ENCODE data around the gene PRM2.
A peak's percentile ranks its signal among the peaks of the same experiment; 100 is the strongest.

The PRM2 gene

GRCh38 chr16:11258553-11259492 is 17.5 kb downstream of the PRM2 start:
- no peak for TF ChIP-seq CTCF (IDR thresholded peaks at IDR 0.05)

DNA sequence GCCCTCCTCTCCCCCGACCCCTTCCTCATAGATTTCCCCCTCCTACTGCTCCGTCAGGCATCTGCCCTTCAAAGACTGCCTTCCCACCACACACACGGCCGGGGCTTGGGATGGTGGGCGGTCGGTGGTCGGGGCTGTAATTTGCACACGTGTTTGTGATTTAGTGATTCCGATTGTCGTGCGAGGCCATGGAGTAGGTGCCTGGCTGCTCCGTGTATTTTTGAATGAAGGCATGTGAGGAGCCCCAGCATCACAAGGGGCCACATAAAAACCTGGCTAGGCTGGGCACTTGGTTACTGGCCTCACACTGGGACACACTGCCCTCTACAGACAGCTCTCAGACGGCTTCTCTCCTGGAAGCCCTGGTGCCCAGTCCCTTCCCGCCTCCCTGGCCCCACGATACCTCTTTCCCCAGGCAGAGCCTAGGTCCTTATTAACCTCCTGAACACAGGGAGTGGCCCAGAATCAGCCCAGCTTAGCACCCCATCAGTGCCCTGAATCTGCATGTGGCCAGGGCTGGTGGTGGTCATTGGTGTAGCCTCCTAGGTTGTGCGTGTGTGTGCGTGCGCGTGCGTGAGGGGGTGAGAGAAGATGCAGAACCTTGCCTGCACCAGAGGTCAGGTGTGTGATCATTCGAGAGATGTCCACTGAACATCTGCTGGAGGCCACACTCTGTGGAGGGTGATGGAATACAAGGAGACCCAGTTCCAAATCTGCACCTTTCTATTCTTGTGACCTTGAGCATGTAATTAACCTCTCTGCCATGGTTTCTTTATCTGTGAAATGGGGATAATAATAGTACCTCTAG is 18.9 kb downstream of the PRM2 start:
- TF ChIP-seq CTCF (IDR thresholded peaks at IDR 0.05): peak; percentile 73

- TF ChIP-seq CTCF (IDR thresholded peaks at IDR 0.05): no peak
Observed at GRCh38 chr16:11256661-11257130, 19.6 kb downstream of the PRM2 start.

DNA sequence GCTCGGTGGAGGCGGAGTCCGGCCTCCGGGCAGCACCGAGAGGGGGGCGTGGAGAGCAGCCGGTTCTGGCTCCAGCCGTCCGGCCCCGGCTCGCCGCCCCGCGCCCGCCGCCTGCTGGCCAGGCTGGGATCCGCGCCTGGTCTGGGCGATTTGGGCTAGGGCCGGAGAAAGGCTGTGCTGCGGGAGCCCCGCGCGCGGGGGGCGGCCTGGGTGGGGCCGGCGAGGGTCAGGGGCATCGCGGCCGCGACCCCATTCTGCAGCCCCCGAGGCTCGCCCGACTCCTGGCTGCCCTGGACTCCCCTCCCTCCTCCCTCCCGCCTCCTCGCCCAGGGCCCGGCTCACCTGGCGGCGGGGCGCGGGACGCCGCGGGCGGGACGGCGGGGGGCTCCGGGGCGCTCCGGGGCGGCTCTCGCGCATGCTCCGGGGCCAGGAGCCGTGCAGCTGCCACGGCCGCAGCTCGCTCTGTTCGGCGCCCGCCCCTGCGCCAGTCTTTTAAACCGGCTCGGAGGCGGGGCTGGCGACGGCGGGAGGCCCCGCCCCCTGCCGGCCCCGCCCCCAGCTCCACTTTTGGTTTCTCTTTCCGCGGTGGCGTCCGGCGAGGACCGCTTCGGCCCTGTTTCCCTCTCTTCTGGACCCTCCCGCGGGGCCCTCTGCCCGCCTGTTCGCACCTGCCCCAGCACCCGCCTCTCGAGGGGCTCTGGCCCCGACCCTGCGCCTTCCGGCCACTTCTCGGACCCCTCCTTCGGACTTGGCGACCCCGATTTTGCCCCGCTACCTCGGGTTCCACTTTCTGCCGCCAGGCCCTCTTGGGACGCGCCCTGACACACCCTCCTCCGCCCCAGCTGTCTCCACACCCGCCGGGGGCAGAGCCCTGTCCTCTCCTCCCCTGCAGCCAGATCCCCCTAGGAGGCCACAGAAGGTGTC is 20.3 kb downstream of the PRM2 start, which contains the start of gene SOCS1:
Gene SOCS1 (minus strand): TSS at position 468 of the 924 bp plus-strand sequence. CDS start 726 bp downstream, outside the sequence.
- peak; percentile 92 for TF ChIP-seq CTCF (IDR thresholded peaks at IDR 0.05)

- no peak for TF ChIP-seq CTCF (IDR thresholded peaks at IDR 0.05)
Observed at GRCh38 chr16:11254913-11255736, 21.2 kb downstream of the PRM2 start.

DNA sequence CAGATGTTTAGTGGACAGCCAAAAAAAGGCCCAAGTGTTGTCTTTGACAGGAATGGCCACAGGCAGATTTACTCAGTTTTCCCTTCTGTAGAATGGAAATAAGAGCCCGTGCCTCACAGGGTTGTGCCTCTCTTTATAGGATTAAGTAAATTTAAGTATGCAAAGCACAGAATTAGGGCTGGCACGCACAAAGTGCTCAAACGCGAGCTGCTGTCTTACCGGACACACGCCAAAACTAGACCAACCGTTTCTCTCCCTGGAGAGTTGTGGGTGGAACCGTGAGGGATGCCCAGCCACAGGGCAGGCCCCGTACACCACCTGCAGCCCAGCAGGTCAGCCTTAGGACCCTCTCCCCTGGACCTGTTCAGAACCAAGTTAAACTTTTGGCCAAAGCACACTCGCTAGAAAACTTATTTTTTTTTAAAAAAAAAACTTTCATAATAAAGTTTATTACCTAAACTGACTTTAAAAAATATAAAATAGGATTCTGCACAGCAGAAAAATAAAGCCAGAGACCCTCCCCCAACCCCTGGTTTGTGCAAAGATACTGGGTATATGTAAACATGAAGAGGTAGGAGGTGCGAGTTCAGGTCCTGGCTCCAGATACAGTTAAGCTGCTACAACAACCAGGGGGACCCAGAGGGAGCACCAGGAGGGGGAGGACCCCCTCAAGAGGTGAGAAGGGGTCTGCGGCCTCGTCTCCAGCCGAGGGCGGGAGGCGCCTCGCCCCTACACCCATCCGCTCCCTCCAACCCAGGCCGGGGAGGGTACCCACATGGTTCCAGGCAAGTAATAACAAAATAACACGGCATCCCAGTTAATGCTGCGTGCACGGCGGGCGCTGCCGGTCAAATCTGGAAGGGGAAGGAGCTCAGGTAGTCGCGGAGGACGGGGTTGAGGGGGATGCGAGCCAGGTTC is 22.0 kb downstream of the PRM2 start:
- no peak for TF ChIP-seq CTCF (IDR thresholded peaks at IDR 0.05)

Data from LNCAP (cell line).